NCI-H526 treated with DMSO at 0.1 percent for 48 hours (cell line): ENCODE measurements around the gene ERBB4.
"Not testable (repeated sequence)": the region's sequence is repeated elsewhere in the genome, so short reads cannot be mapped to it uniquely, and the experiment has no call there.

Source experiments
- DNase-seq: peaks from one replicate; lab custom pipeline; 2025; lab: John Stamatoyannopoulos, UW

ERBB4 gene

DNA sequence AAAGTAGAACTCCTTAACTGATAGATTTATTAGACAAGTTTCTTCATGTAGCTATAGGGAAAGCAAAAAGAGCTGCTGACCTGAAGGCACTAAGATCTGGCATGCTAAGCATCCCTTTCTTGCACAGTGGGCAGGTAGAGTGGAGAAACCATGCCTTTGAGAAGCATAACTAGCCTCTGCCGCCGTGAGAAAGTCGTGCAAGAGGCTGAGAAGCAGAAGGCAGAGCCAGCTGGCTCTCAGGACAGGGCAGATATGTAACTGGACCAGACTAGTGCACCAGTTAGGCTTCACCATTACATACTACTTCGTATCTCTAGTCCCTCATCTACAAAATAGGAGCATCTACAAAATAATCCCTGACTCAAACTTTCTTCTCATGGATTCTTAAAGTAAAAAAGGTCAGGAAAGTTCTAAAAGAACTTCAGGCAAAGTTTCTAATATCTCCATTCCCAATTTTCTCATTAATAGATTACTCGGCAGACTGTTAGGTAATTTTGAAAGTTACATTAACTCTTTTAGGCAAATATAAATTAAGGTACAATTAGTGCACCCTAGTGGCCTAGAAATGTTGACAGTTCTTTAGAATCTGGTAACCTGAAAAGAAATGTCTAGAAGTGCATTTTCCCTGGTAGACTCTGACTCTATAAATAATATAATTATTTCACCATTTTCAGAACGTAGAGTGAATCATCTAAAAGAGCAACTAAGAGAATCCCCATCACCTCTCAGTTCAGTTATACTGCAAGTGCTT lies 10.3 kb downstream of the ERBB4 start:
- DNase-seq = no peak

DNA sequence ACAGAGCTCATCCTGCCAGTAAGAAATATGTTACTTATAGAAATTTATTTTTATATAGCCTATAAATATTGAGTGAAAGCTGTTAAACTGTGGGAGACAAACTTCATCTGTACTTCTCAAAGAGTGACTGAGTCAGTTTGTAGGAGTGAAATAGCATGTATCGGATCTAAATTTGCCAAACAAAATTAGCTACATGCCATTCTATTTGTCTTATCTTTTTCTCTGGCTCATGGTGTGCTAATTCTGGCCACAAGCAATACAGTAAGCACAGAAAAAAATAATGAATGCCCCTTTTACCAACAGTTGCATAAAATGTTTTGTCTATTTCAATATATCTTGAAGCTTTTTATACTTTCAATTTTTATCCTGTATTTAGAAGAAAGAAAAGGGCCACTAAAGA lies 12.5 kb downstream of the ERBB4 start:
- no peak for DNase-seq

- no peak for DNase-seq
Observed at GRCh38 chr2:212523756-212524155, 14.8 kb downstream of the ERBB4 start.

GRCh38 chr2:212520340-212520739 lies 18.3 kb downstream of the ERBB4 start:
- DNase-seq = peak; percentile 16

DNA sequence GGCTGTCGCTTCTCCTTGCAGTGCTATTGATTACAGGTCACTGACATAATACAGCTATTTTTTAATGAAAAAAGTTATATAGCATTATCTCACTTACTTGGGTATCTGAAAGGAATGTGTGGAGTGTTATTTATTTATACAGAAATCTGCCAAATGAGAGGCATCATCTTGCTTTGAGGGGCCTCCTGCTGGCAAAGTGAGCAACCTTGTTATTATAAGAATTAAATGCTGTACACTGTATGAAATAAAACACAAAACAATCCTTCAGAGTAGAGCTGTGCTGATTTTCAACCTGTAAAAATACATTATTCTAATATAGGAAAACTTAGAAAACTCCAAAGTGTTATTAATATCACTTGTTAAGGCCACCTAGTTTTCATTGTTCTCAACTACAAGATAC lies 20.9 kb downstream of the ERBB4 start:
- DNase-seq = no peak

GRCh38 chr2:212505586-212505985 lies 33.0 kb downstream of the ERBB4 start:
- DNase-seq = no peak

DNA sequence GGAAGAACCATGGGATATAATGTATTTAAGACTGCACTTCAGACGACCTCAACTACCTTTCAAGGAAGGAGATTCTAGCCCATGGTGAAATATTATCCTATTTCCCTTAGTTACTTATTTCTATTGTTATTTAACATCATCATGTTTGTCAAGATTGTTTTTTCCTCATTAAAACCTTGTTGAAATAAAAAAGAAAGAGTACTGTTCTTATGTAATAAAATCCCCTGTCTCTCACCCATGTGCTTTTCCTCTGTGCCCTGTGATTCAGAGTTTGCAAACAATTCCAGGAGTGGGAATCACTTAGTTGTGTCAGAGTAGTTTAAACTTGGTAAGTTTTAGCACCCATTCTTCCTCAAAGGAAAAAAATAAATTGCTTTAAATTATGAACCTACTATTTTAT lies 43.6 kb downstream of the ERBB4 start:
- no peak for DNase-seq

DNA sequence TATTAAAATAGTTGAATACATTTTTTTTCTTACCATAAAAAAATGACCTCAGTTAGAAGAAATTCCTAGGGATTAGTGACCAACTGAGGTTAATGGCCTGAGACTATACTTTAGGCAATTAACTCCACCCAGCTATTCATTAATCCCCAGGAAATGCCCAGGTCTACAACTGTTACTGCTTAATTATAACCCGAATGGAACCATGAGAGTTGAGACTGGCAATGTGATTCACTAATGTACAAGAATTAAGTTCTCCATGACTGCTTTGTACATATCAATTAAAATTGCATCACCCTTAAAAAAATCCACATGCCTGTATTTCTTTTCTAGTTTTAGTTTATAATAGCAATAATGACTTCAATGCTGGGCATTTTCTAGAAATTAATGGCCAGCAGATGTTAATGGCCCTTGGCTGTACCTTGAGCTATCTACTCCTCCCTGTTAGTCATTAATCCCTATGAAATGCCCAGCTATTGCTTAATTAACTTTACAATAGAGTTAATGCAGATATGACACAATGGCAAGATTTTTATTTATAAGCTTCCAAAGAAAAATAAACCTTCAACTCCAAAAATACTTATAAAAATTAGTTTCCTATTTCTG lies 44.1 kb downstream of the ERBB4 start:
- no peak for DNase-seq

DNA sequence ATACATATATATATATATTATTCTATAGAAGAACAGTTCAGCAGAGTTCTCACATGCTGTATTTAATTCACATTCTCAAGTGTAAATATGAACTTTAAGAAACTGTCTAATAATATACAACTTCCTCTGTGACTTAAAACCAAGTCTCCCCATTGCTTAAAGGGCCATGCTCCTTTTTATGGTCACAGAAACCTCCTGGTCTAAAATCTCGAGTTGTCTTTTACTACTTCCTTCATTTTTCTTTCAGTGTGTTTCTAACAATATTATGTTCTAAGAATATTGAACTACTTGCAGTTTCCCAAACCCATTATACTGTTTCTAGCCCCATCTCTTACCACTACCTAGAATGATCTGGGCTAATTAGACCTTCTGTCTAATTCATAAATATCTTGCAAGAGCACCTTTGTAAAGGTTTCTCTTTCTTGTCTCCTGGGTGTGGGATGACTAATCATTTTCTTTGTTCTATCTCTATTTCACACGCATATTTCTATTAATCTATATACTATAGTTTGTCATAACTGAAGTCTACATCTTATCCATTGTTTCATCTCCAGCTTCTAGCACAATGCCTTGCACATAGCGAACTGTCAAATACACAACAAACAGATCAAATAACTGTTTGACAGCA lies 48.8 kb downstream of the ERBB4 start:
- DNase-seq = no peak

DNA sequence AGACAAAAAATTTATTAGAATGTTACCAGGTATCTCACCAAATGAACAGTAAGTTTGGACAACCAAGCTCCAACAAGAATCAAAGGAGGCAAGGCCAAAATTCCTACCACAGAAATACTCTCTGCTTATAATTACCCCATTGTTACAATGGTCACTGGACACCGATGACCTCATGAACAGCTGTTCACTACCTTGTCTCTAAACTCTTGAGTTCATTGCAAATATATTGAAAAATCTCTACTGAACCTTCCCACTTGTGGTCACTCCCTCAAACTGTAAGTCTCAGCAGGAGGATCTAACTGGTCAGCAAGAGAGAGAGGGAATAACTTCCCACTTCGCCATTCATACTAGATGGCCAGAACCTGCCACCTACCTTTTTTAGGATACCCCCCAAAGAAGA lies 50.0 kb downstream of the ERBB4 start:
- DNase-seq = no peak

GRCh38 chr2:212484563-212485080 lies 54.0 kb downstream of the ERBB4 start:
- DNase-seq = no peak

- no peak for DNase-seq
Observed at GRCh38 chr2:212480447-212480846, 58.2 kb downstream of the ERBB4 start.

- no peak for DNase-seq
Observed at GRCh38 chr2:212477571-212477970, 61.0 kb downstream of the ERBB4 start.

- no peak for DNase-seq
Observed at GRCh38 chr2:212473211-212473610, 65.4 kb downstream of the ERBB4 start.

- not testable (repeated sequence) for DNase-seq
Observed at GRCh38 chr2:212467551-212467950, 71.1 kb downstream of the ERBB4 start.

DNA sequence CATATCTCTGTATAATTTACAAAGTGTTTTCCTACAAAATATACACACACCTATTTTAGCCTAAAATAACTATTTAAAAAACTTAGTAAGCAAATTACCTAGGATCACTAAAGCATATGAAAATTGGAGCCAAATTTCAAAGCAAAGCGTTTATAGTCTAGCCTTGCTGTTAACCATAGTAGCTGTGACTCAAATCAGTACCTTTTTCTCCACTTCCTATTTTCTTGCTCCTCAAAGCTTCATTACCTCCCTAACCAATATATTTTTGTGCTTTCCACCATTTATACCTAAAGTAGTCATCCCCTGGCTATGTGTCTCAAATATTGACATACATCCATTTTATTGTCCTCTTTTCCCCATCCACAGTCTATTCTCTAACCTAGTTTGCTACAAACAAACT lies 73.1 kb downstream of the ERBB4 start:
- DNase-seq = no peak

DNA sequence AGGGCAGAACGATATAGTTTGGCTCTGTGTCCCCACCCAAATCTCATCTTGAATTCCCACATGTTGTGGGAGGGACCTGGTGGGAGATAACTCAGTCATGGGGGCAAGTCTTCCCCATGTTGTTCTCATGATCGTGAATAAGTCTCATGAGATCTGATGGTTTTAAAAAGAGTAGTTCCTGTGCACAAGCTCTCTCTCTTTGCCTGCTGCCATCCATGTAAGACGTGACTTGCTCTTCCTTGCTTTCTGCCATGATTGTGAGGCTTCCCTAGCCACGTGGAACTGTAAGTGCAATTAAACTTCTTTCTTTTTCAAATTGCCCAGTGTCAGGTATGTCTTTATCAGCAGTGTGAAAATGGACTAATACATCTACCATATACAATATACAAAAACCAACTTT lies 76.9 kb downstream of the ERBB4 start:
- DNase-seq = not testable (repeated sequence)

GRCh38 chr2:212454149-212454548 lies 84.5 kb downstream of the ERBB4 start:
- no peak for DNase-seq

DNA sequence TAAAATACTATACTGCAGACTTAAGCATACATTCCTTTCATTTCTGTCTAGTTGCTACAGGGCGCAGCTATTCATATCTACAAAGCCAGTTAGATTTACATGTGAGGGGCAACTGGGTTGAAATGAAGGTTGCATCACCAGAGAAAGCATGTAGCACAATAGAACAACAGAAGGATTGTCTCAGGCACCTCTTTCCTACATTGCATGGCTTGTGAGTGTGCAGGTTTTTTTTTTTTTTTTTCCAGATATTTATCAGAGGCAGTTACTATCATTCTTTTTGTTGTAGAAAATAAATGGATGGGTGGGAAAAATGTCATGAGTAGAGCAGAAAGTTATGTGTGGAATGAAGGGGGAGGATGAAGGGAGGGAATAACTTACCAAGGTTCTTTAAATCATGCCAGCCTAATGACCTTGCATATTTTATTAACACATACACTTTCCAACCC lies 86.8 kb downstream of the ERBB4 start:
- peak; percentile 22 for DNase-seq

GRCh38 chr2:212448698-212449097 lies 89.9 kb downstream of the ERBB4 start:
- no peak for DNase-seq

DNA sequence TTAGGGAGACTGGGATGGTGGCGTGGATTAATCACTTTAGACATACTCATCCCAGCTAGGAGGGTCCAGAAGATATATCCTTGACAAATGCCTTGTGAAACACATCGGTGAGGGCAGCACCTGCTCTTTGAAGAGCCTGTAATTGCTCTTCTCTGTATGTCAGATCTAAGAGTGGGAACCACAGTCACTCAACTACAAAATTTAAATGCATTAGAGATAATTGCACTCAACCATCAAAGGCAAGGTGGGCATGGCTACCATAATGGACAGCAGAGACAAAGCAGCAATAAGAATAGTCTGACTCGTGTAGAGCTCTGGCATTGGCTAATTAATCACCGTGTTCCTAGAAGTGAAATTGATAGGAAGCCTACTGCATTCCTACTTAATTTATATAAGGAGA lies 96.8 kb downstream of the ERBB4 start:
- DNase-seq = no peak

DNA sequence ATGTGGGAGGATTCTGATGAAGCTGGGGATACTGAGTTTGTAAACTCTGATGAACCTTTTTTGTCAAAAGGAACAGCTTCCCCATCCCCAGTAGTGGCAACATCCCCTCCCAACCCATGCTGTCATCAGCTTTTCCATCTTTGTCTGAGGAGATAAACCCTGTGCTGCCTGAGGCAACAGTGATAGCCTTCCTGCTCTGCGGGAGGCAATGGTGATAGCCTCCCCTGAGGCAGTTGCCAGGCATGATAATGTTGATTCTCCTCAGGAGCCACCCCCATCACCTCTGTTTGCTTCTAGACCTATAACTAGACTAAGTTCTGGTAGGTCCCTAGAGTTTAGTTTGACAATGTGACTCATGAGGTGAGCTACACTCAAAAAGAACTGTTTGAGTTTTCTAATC lies 97.5 kb downstream of the ERBB4 start:
- no peak for DNase-seq
